ENCODE data around the gene BIRC2. TPM values are rescaled to one million over a fixed set of nuclear protein-coding genes. Genes with fewer than 3 reads are reported as not detected.
A peak's percentile ranks its signal among the peaks of the same experiment; 100 is the strongest.

Gene BIRC2
- total and polyA plus RNA-seq, 2 of the 4 experiments (the other 2 are of a cell fraction), result 48.0 to 204 TPM

DNA sequence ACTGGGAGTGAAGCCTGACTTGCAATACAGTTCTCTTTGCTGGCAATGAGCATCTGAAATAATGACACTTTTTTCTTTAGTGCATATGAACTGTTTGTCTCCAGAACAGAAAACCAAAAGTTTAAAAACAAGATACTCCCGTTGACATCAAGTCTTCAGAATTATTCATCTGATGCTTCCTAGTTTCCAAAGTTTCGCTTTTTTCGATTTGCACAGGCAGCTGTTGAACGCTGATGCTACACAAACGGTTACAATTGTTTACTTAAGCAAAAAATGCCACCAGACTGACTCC, 612 bp upstream of the BIRC2 start:
- POLR2A ChIA-PET (ENCODE audit: unreplicated experiment), result no interaction called here
- in situ Hi-C loops (cut with MboI; ENCODE audit: low sequenced_read_pairs), result no loop called here

More for the DNA sequence above, 612 bp upstream of the BIRC2 start:
- peak overlapping the region; percentile 100 for H3K14ac ChIP-seq (replicated peaks; ENCODE audit: low read depth, low read length)
- H3K18ac ChIP-seq (ENCODE audit: low read depth, low read length), result peak overlapping the region; percentile 96
- no CpG with 5 or more reads among the region's 5 CpGs for WGBS, 2 experiments (ENCODE audit: extremely low coverage in 2 of 2, insufficient read length in 1 of 2)
- intact Hi-C loops (cut with micrococcal nuclease), result loop anchor here (5.0 kb wide), 2 partner anchors 106 to 234 kb away; partner anchors contain the start of genes TMEM123 and YAP1
- H4K91ac ChIP-seq (ENCODE audit: insufficient read depth, low read depth, low read length), result peak overlapping the region; percentile 100
- no peaks in the 10 kb centered on the region for H3K9me3 ChIP-seq (ENCODE audit: control insufficient read depth, insufficient read depth, low read length)
- peak overlapping the region; percentile 100 for H3K23ac ChIP-seq (ENCODE audit: low read depth, low read length)
- dilution Hi-C loops (cut with HindIII; ENCODE audit: low sequenced_read_pairs, unreplicated experiment), result no loop called here
- no peak for TF ChIP-seq POLR2A (IDR thresholded peaks at IDR 0.05; ENCODE audit: low read depth, low read length)
- TF ChIP-seq MAFK (IDR thresholded peaks at IDR 0.05; ENCODE audit: low read depth, low read length), result peak; percentile 71
- TF ChIP-seq FOS (IDR thresholded peaks at IDR 0.05; ENCODE audit: low read depth, low read length), result no peak
- TF ChIP-seq ELK1 (IDR thresholded peaks at IDR 0.05; ENCODE audit: borderline replicate concordance, low read depth, low read length), result no peak
- TF ChIP-seq, protein P1, sequence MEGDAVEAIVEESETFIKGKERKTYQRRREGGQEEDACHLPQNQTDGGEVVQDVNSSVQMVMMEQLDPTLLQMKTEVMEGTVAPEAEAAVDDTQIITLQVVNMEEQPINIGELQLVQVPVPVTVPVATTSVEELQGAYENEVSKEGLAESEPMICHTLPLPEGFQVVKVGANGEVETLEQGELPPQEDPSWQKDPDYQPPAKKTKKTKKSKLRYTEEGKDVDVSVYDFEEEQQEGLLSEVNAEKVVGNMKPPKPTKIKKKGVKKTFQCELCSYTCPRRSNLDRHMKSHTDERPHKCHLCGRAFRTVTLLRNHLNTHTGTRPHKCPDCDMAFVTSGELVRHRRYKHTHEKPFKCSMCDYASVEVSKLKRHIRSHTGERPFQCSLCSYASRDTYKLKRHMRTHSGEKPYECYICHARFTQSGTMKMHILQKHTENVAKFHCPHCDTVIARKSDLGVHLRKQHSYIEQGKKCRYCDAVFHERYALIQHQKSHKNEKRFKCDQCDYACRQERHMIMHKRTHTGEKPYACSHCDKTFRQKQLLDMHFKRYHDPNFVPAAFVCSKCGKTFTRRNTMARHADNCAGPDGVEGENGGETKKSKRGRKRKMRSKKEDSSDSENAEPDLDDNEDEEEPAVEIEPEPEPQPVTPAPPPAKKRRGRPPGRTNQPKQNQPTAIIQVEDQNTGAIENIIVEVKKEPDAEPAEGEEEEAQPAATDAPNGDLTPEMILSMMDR (conservative IDR thresholded peaks at IDR 0.05; ENCODE audit: low read depth, low read length), result no peak
- no peak for TF ChIP-seq RAD21 (IDR thresholded peaks at IDR 0.05; ENCODE audit: low read length)
- TF ChIP-seq USF2 (IDR thresholded peaks at IDR 0.05; ENCODE audit: low read depth, low read length), result no peak
- TF ChIP-seq MAZ (IDR thresholded peaks at IDR 0.05; ENCODE audit: borderline replicate concordance, low read depth, low read length), result no peak
- no peak for TF ChIP-seq RCOR1 (IDR thresholded peaks at IDR 0.05; ENCODE audit: insufficient replicate concordance, low read length)
- H2BK20ac ChIP-seq (ENCODE audit: low read depth, low read length), result peak overlapping the region; percentile 99
- peak overlapping the region; percentile 81 for H3K4me3 ChIP-seq (ENCODE audit: insufficient read depth, low read depth, low read length)
- peak overlapping the region; percentile 87 for H3K4me2 ChIP-seq (ENCODE audit: low read depth, low read length)
- peak overlapping the region; percentile 94 for H4K5ac ChIP-seq (ENCODE audit: low read depth, low read length)
- TSS peak; percentile 87 for BruUV-seq (replicated peaks)
- peak overlapping the region; percentile 99 for H2BK5ac ChIP-seq (ENCODE audit: low read depth, low read length, poor library complexity, severe bottlenecking)
- H3K4me1 ChIP-seq (ENCODE audit: control insufficient read depth, insufficient read depth, low read length), result no peaks in the 10 kb centered on the region; the same call in 1 of the 2 replicates
- ATAC-seq (ENCODE audit: low read depth) (no peak), DNase-seq (peak; percentile 79)
- peak overlapping the region; percentile 94 for H3K9ac ChIP-seq (ENCODE audit: low read depth, low read length)
- H2AK9ac ChIP-seq (replicated peaks; ENCODE audit: low read depth, low read length, poor library complexity), result peak overlapping the region; percentile 98
- H4K20me1 ChIP-seq (ENCODE audit: insufficient read depth, low read length), result peaks cover 9% of the 10 kb centered on the region; the same call in 1 of the 2 replicates
- peak overlapping the region; percentile 98 for H2AFZ ChIP-seq (replicated peaks; ENCODE audit: low read length, poor library complexity)
- H2BK15ac ChIP-seq (ENCODE audit: low read depth, low read length), result peak overlapping the region; percentile 99; the same call in 2 of the 3 replicates
- peaks cover 9% of the 10 kb centered on the region for H3K36me3 ChIP-seq (ENCODE audit: control insufficient read depth, insufficient read depth, low read length)
- no peaks in the 10 kb centered on the region for H3K27me3 ChIP-seq (ENCODE audit: control insufficient read depth, insufficient read depth, low read length)
- peak overlapping the region; percentile 75; the same call in 1 of the 2 replicates for H2AK5ac ChIP-seq (ENCODE audit: low read depth, low read length)
- H3K79me1 ChIP-seq (ENCODE audit: low read depth in 1 of 2, low read length in 2 of 2), result peaks cover 0 to 28% of the 10 kb centered on the region in 2 experiments; a peak in 3 of 4 replicates
- peak overlapping the region; percentile 92 to 99 for H4K8ac ChIP-seq (ENCODE audit: low read depth in 2 of 2, low read length in 2 of 2)
- H3K27ac ChIP-seq (ENCODE audit: insufficient read depth, low read length), result peak overlapping the region; percentile 95
- peak overlapping the region; percentile 100 for H3K56ac ChIP-seq (ENCODE audit: extremely low read depth, insufficient read depth, low read length)
- 0 out of 2 replicates have a peak, but pooled peaks cover 3% of the 10 kb centered on the region for H3K9me1 ChIP-seq (ENCODE audit: insufficient read depth, low read length)
- CTCF ChIA-PET, result no interaction called here
- peak overlapping the region; percentile 100 for H2BK120ac ChIP-seq (ENCODE audit: low read depth, low read length)
- peak overlapping the region; percentile 100 for H3K4ac ChIP-seq (ENCODE audit: low read depth, low read length)
